ENCODE measurements around the gene NRXN3. TPM values are rescaled to one million over a fixed set of nuclear protein-coding genes. Genes with fewer than 3 reads are reported as not detected.

Gene NRXN3
- polyA plus RNA-seq, 1 donor from 2014 or later = 110 TPM

DNA sequence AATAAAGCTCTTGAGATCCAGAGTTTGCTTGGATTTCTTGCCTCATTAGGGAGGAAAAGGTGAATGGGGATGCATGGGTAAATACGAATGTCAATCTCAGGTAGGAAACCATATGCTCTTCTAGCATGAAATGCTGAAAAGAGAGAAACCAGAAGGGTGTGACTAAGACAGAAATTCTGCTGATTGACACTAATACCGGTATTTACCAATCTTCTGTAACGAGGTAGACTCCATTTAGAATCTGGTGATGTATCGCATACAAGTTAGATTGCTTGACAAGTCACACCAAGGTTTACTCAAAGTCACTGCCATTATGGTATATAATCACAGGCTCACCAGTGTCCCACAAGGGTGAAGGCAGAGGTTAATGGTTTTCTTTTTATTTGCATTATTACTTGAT lies 337.9 kb downstream of the NRXN3 start:
- H2AFZ ChIP-seq (ENCODE audit: low read depth, low read length) = no peak overlapping the region
- TF ChIP-seq TAF1 (IDR thresholded peaks at IDR 0.05; ENCODE audit: low read depth) = no peak
- TF ChIP-seq, protein P1, sequence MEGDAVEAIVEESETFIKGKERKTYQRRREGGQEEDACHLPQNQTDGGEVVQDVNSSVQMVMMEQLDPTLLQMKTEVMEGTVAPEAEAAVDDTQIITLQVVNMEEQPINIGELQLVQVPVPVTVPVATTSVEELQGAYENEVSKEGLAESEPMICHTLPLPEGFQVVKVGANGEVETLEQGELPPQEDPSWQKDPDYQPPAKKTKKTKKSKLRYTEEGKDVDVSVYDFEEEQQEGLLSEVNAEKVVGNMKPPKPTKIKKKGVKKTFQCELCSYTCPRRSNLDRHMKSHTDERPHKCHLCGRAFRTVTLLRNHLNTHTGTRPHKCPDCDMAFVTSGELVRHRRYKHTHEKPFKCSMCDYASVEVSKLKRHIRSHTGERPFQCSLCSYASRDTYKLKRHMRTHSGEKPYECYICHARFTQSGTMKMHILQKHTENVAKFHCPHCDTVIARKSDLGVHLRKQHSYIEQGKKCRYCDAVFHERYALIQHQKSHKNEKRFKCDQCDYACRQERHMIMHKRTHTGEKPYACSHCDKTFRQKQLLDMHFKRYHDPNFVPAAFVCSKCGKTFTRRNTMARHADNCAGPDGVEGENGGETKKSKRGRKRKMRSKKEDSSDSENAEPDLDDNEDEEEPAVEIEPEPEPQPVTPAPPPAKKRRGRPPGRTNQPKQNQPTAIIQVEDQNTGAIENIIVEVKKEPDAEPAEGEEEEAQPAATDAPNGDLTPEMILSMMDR (IDR thresholded peaks at IDR 0.05; ENCODE audit: poor library complexity, severe bottlenecking) = no peak
- no peak for TF ChIP-seq EZH2 (IDR thresholded peaks at IDR 0.05; ENCODE audit: borderline replicate concordance, insufficient read depth, low read length, poor library complexity, severe bottlenecking)
- TF ChIP-seq SMC3 (conservative IDR thresholded peaks at IDR 0.05; ENCODE audit: poor library complexity) = no peak
- peak; percentile 39 for TF ChIP-seq MXI1 (conservative IDR thresholded peaks at IDR 0.05; ENCODE audit: poor library complexity, severe bottlenecking)
- peak; percentile 89 for TF ChIP-seq EP300 (conservative IDR thresholded peaks at IDR 0.05; ENCODE audit: poor library complexity, severe bottlenecking)
- TF ChIP-seq POLR2AphosphoS5 (IDR thresholded peaks at IDR 0.05) = peak; percentile 81
- peak; percentile 27 for TF ChIP-seq RAD21 (conservative IDR thresholded peaks at IDR 0.05)
- H3K4me2 ChIP-seq (ENCODE audit: low read length) = no peak overlapping the region
- no peaks in the 10 kb centered on the region for H3K36me3 ChIP-seq (ENCODE audit: insufficient read depth, low read length)
- H3K27me3 ChIP-seq (ENCODE audit: insufficient read depth, low read depth, low read length) = no peaks in the 10 kb centered on the region
- H3K27ac ChIP-seq (ENCODE audit: low read length) = peak overlapping the region; percentile 39
- no peaks in the 10 kb centered on the region for H3F3A ChIP-seq (ENCODE audit: insufficient read depth, low read length, poor library complexity, severe bottlenecking)
- no peaks in the 10 kb centered on the region for H3K9me3 ChIP-seq (ENCODE audit: low read length)
- H3K9me2 ChIP-seq (ENCODE audit: insufficient read depth, low read length) = no peaks in the 10 kb centered on the region
- peak overlapping the region; percentile 3 for H3K4me3 ChIP-seq (ENCODE audit: low read length)
- H4K20me1 ChIP-seq (ENCODE audit: insufficient read depth) = no peaks in the 10 kb centered on the region
- no peaks in the 10 kb centered on the region for H3K79me2 ChIP-seq (replicated peaks; ENCODE audit: insufficient read depth, low read length)
- H3K9ac ChIP-seq (ENCODE audit: low read length) = no peak overlapping the region

DNA sequence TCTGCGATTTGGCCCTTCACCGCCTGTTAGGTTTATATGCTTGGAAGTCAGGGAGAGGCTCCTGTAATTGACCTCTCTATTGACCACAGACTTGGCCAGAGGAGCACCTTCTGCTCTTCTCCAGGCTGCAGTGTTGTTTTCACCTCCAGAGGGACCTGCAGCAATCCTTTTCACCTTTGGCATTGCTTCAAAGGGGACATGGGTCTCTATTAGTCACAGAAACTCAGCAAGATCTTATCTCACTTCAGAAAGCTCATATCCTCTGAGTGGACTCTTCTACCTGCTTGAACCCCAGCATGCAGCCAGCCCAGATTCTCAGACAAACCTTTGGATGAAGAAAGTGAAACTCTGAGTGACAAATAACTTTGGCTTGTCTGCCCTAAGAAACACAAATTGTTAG lies 339.3 kb downstream of the NRXN3 start:
- Histone ChIP-seq H3K9me3 (ENCODE audit: low read length) (no peaks in the 10 kb centered on the region), H3K9me2 (ENCODE audit: insufficient read depth, low read length) (no peaks in the 10 kb centered on the region), H3K27me3 (ENCODE audit: insufficient read depth, low read depth, low read length) (no peaks in the 10 kb centered on the region), H3F3A (ENCODE audit: insufficient read depth, low read length, poor library complexity, severe bottlenecking) (no peaks in the 10 kb centered on the region), H3K4me2 (ENCODE audit: low read length) (no peak overlapping the region), H3K79me2 (replicated peaks; ENCODE audit: insufficient read depth, low read length) (no peaks in the 10 kb centered on the region), H3K27ac (ENCODE audit: low read length) (no peak overlapping the region), H4K20me1 (ENCODE audit: insufficient read depth) (no peaks in the 10 kb centered on the region), H2AFZ (ENCODE audit: low read depth, low read length) (no peak overlapping the region), H3K36me3 (ENCODE audit: insufficient read depth, low read length) (no peaks in the 10 kb centered on the region), H3K4me3 (ENCODE audit: low read length) (no peak overlapping the region), H3K9ac (ENCODE audit: low read length) (no peak overlapping the region)
- TF ChIP-seq, protein P1 (IDR thresholded peaks at IDR 0.05; ENCODE audit: poor library complexity, severe bottlenecking) = no peak
- TF ChIP-seq, protein P2, sequence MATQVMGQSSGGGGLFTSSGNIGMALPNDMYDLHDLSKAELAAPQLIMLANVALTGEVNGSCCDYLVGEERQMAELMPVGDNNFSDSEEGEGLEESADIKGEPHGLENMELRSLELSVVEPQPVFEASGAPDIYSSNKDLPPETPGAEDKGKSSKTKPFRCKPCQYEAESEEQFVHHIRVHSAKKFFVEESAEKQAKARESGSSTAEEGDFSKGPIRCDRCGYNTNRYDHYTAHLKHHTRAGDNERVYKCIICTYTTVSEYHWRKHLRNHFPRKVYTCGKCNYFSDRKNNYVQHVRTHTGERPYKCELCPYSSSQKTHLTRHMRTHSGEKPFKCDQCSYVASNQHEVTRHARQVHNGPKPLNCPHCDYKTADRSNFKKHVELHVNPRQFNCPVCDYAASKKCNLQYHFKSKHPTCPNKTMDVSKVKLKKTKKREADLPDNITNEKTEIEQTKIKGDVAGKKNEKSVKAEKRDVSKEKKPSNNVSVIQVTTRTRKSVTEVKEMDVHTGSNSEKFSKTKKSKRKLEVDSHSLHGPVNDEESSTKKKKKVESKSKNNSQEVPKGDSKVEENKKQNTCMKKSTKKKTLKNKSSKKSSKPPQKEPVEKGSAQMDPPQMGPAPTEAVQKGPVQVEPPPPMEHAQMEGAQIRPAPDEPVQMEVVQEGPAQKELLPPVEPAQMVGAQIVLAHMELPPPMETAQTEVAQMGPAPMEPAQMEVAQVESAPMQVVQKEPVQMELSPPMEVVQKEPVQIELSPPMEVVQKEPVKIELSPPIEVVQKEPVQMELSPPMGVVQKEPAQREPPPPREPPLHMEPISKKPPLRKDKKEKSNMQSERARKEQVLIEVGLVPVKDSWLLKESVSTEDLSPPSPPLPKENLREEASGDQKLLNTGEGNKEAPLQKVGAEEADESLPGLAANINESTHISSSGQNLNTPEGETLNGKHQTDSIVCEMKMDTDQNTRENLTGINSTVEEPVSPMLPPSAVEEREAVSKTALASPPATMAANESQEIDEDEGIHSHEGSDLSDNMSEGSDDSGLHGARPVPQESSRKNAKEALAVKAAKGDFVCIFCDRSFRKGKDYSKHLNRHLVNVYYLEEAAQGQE (IDR thresholded peaks at IDR 0.05; ENCODE audit: borderline replicate concordance) = no peak
- TF ChIP-seq POLR2AphosphoS5 (IDR thresholded peaks at IDR 0.05) (no peak), EP300 (conservative IDR thresholded peaks at IDR 0.05; ENCODE audit: poor library complexity, severe bottlenecking) (no peak), SMC3 (conservative IDR thresholded peaks at IDR 0.05; ENCODE audit: poor library complexity) (no peak), TAF1 (IDR thresholded peaks at IDR 0.05; ENCODE audit: low read depth) (no peak), MXI1 (conservative IDR thresholded peaks at IDR 0.05; ENCODE audit: poor library complexity, severe bottlenecking) (no peak), RAD21 (conservative IDR thresholded peaks at IDR 0.05) (no peak), EZH2 (IDR thresholded peaks at IDR 0.05; ENCODE audit: borderline replicate concordance, insufficient read depth, low read length, poor library complexity, severe bottlenecking) (no peak)
